Subcutaneous abdominal adipose tissue (tissue), 5 donors: Measurements from ENCODE around the gene FAM107A.

Experiments
- H3K27ac ChIP-seq: one replicate; pipeline ENCODE4 v1.7.0; 2013; ENCODE audit warnings: low read depth, mild to moderate bottlenecking, inconsistent platforms, low read length, moderate library complexity
- H3K27me3 ChIP-seq, 5 donors: one replicate each; pipeline ENCODE4 v1.7.0; 2013; ENCODE audit warnings: low read length in 5 of 5, inconsistent platforms in 1 of 5; ENCODE audit not compliant: control insufficient read depth in 5 of 5, insufficient read depth in 4 of 5
- H3K36me3 ChIP-seq, 5 donors: one replicate each; pipeline ENCODE4 v1.7.0; 2013; ENCODE audit warnings: low read length in 5 of 5; ENCODE audit not compliant: control insufficient read depth in 5 of 5, insufficient read depth in 5 of 5
- H3K4me1 ChIP-seq, 5 donors: one replicate each; pipeline ENCODE4 v1.7.0; 2013; ENCODE audit warnings: low read length in 5 of 5, mild to moderate bottlenecking in 3 of 5, moderate library complexity in 1 of 5; ENCODE audit not compliant: control insufficient read depth in 5 of 5, insufficient read depth in 5 of 5
- H3K4me3 ChIP-seq, 5 donors: one replicate each; pipeline ENCODE4 v1.7.0; 2013; ENCODE audit warnings: low read length in 5 of 5, low read depth in 1 of 5
- H3K9ac ChIP-seq, 5 donors: one replicate each; pipeline ENCODE4 v1.7.0; 2013; ENCODE audit warnings: low read length in 5 of 5, mild to moderate bottlenecking in 4 of 5, moderate library complexity in 3 of 5
- H3K9me3 ChIP-seq, 5 donors: one replicate each; pipeline ENCODE4 v1.7.0; 2013; ENCODE audit warnings: low read length in 5 of 5; ENCODE audit not compliant: control insufficient read depth in 5 of 5
- donor health status: healthy.
- donor health status: healthy.
- donor health status: healthy.
- donor health status: healthy.
- donor health status: healthy.

The FAM107A gene

DNA sequence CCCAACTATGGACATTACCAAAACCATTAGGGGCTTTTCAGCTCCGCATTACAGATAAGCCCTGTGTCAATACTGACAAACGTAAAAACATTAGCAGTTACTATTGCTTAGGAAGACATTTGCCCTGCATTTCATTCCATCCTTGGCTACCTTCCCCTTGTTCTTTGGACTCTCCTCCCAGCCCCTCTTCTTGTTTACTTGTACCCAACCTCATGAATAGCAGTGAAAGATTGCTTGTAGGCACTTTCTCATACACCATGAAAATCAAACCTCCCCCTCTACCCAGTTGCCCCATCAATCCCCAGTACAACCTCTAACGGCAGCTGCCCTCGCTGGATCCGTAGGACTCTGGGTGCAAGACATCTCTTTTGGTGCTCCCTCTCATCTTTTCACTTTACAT lies 16.9 kb upstream of the FAM107A start:
- H3K9me3 ChIP-seq = no peaks in the 10 kb centered on the region
- H3K9ac ChIP-seq = no peak overlapping the region
- no peaks in the 10 kb centered on the region for H3K27me3 ChIP-seq
- H3K36me3 ChIP-seq = no peaks in the 10 kb centered on the region
- no peak overlapping the region for H3K4me3 ChIP-seq
- no peaks in the 10 kb centered on the region for H3K4me1 ChIP-seq
- H3K27ac ChIP-seq = no peak overlapping the region

DNA sequence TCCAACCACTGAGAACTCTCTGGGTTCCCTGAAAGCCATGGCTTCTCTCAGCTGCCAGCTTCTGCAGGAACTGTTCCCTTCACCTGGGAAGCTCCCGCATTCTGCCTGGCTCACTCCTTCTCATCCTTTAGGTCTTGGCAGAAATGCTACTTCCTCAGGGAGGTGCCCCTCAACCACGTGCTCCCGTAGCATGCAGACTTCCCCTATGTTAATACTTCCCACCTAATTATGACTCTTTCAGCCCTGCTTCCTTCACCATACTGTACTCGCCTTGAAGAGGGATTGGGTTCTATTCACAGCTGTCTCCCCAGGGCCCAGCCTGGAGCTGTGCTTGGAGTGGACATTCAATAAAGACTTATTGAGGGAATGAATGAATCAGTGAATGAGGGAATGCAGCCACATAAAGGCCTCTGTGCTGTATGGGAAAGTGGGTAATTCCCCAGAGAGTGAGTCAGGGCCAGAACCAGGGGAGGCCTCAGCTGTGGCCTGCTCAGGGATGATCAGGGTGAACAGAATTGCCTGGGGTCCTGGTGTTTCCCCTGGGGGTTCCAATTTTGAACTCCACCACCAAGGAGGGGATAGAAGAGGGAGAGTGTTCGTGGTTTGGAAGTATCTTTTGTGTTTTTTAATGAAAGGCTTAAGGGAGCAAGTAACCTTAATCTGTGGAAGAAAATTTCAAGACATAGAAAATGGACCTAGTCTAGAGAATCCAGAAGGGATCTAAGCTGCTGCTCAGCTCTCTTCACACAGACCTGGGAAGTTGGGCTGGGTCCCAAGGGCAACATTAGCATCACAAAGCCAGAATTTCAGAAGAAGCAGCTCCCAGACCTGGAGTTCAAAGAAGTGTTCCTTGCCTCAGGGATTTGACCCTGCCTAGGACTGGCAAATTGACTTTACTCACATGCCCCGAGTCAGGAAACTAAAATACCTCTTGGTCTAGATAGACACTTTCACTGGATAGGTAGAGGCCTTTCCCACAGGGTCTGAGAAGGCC lies 14.6 kb upstream of the FAM107A start:
- Histone ChIP-seq H3K4me1 (peaks cover 0 to 4% (median 0%) of the 10 kb centered on the region in 5 donors), H3K27me3 (peaks cover 3 to 16% (median 11%) of the 10 kb centered on the region in 5 donors), H3K9me3 (no peaks in the 10 kb centered on the region), H3K9ac (no peak overlapping the region), H3K27ac (no peak overlapping the region), H3K4me3 (no peak overlapping the region), H3K36me3 (no peaks in the 10 kb centered on the region)

DNA sequence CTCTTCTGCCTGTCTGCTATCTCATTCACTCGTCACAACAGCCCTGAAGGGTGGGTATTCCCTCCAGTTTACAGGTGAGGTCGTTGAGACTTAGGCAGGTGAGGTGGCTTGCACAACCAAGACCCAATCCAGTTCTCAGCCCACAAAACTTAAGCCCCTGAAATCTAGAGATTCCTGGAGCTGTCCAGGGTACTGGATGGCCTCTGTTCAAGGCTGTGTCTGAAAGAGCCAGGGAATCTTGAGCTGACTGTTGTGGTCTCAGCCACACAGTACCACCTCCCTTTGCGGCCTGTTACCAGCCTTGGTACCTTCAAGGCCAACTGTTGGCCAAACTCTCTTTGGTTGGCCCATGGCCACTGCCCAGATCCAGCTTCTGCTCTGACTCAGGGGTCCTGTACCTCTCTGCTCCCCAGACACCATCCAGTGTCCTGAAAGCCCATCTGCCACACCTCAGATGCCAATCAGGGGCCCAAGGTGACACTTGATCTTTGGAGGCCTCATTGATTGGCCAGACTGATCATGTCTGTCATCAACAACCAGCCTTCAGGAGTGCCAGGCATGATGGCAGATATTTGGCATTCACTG lies 10.9 kb upstream of the FAM107A start:
- Histone ChIP-seq H3K9me3 (no peaks in the 10 kb centered on the region), H3K4me3 (no peak overlapping the region), H3K27ac (no peak overlapping the region), H3K36me3 (no peaks in the 10 kb centered on the region), H3K9ac (no peak overlapping the region), H3K27me3 (peaks cover 6 to 27% (median 14%) of the 10 kb centered on the region in 5 donors), H3K4me1 (peaks cover 2 to 31% (median 19%) of the 10 kb centered on the region in 5 donors)

DNA sequence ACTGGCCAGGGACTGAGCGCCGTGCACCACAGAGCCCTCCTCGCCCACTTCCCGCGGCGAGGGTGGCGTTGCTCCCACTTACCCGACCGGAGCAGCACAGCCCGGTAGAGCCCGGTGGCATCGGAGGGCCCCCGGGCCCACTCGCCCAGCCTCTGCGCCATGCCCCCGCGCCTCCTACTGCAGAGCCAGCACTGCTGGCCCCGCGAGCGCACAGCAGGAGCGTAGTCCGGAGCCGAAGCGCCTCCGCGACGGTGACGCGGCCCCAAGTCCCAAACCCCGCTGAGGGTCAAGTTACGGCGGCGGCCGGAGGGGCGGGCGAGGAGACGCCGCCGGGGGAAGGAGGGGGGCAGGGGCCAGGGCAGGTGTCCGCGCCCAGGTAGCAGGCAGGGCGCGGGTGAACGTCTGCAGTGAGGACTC lies 9.6 kb upstream of the FAM107A start:
- no peaks in the 10 kb centered on the region for H3K9me3 ChIP-seq
- no peak overlapping the region for H3K9ac ChIP-seq
- H3K36me3 ChIP-seq = no peaks in the 10 kb centered on the region
- peak overlapping the region in 1 of 5 donors; percentile 27 for H3K4me3 ChIP-seq
- H3K4me1 ChIP-seq = peaks cover 2 to 31% (median 19%) of the 10 kb centered on the region in 5 donors
- no peak overlapping the region for H3K27ac ChIP-seq
- H3K27me3 ChIP-seq = peaks cover 6 to 27% (median 14%) of the 10 kb centered on the region in 5 donors

DNA sequence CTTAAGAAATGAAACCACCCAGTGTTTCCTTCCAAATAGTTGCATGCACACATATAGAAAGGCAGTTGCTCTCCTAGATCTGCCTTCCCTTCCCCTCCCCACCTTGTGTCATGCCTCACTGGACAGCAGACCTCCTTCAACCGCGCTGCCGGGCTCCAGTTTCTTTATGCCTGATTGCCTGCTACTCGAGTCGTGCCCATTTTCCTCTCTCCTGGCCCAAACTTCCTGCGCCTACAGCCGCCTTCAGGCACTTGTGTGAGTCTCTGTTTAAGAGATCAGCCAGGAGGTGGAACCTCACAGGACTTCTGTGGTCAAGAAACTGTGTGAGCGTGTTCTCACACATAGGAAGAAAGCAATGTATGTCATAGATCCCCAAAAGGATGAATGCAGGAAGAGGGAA lies 8.8 kb upstream of the FAM107A start:
- H3K9me3 ChIP-seq = no peaks in the 10 kb centered on the region
- peaks cover 6 to 27% (median 14%) of the 10 kb centered on the region in 5 donors for H3K27me3 ChIP-seq
- peak overlapping the region in 4 of 5 donors; percentile 64 to 91 (median 76) for H3K4me3 ChIP-seq
- H3K9ac ChIP-seq = no peak overlapping the region
- H3K27ac ChIP-seq = no peak overlapping the region
- no peaks in the 10 kb centered on the region for H3K36me3 ChIP-seq
- peaks cover 2 to 31% (median 19%) of the 10 kb centered on the region in 5 donors for H3K4me1 ChIP-seq

DNA sequence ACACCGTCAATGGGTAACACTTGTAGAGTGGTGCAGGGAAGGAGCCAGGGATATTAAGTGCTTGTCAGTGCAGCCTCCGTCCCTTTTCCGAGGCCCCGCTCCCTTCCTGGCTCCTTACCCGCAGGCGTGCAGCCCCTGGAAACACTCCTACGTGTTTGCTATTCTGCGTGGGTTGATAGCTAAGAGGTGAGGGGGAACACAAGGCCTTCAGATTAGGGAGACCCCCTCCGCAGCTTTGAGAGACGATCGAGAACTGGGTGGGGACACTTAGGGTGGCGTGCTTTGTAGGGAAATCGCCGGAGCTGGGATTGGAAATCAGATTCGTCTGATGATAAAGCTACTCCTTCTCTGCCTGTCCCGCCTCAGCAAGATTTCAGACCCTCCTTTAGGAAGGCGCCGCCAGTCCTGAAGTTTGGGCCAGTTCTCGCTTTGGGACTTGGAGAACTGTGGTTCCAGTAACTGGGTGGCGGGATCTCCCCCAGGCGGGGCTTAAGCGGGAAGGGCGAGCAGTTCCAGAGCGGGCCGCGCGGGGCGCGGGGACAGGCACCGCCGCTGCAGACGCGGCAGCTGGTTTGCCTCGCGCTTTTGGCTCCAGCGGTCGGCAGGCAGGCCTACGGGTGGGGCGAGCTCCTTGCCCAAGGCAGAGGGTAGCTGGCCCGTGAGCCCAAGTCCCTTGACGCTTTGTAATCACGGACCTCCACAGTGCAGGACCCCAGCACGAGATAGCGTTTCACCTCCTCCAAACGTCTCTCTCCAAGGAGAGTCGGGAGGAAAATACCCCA lies 8.0 kb upstream of the FAM107A start:
- H3K4me1 ChIP-seq = peaks cover 2 to 31% (median 19%) of the 10 kb centered on the region in 5 donors
- peak overlapping the region; percentile 71 to 95 (median 82) for H3K4me3 ChIP-seq
- H3K9ac ChIP-seq = peak overlapping the region; percentile 47 to 89 (median 61)
- H3K27ac ChIP-seq = peak overlapping the region; percentile 67
- H3K36me3 ChIP-seq = no peaks in the 10 kb centered on the region
- peaks cover 6 to 27% (median 14%) of the 10 kb centered on the region in 5 donors for H3K27me3 ChIP-seq
- H3K9me3 ChIP-seq = no peaks in the 10 kb centered on the region

DNA sequence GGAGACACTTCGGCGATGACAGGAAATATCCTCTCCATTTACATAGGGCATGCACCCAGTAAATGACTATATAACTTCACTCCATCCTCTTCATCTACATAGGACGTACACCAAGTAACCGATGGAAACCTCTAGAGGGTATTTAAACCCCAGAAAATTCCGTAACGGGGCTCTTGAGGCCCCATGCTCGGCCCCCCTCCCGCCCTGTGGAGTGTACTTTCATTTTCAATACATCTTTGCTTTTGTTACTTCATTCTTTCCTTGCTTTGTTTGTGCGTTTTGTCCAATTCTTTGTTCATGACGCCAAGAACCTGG lies 7.5 kb upstream of the FAM107A start:
- Histone ChIP-seq H3K36me3 (no peaks in the 10 kb centered on the region), H3K4me1 (peaks cover 2 to 31% (median 19%) of the 10 kb centered on the region in 5 donors), H3K27me3 (peaks cover 6 to 30% (median 14%) of the 10 kb centered on the region in 5 donors), H3K9ac (peak overlapping the region; percentile 47 to 89 (median 61)), H3K9me3 (no peaks in the 10 kb centered on the region), H3K4me3 (peak overlapping the region; percentile 71 to 95 (median 82)), H3K27ac (peak overlapping the region; percentile 67)

DNA sequence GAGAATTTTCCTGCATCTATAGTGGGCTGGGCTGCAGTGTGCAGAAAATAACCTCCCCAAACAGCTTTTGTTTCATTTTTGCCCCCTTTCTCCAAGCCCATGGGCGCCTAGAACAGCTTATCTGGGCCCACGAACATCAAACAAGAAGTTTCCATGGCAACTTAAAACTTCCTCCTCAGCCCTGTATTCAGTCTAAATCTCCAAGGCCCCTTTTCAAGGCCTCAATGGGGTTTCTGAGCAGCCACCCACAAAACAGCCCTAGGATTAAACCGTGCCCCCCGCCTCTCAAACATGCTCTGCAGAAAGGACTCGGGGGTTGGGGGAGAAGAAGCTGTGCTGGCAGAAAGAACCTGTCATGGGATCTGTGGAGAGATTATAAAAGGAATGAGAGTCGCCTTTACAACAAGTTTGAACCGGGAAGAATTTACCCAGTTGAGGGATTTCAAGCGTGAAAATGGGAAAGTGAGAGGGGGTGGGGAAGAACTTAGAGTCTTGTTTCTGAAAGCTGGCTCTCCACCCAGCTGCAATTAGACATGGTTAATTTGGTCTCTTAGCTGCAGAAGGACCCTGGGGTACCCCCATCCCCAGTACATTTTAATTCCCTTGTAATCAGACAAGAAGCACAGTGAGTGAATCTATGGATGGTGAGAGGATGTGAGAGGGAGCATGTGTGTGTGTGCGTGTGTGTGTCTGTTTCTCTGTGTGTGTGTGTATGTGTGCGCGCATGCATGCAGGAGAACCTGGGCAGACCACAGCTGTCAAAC lies 4.3 kb upstream of the FAM107A start:
- no peaks in the 10 kb centered on the region for H3K36me3 ChIP-seq
- peaks cover 6 to 41% (median 31%) of the 10 kb centered on the region in 5 donors for H3K4me1 ChIP-seq
- H3K27ac ChIP-seq = no peak overlapping the region
- H3K4me3 ChIP-seq = no peak overlapping the region
- H3K9ac ChIP-seq = no peak overlapping the region
- peaks cover 0 to 16% (median 13%) of the 10 kb centered on the region in 5 donors for H3K27me3 ChIP-seq
- no peaks in the 10 kb centered on the region for H3K9me3 ChIP-seq

DNA sequence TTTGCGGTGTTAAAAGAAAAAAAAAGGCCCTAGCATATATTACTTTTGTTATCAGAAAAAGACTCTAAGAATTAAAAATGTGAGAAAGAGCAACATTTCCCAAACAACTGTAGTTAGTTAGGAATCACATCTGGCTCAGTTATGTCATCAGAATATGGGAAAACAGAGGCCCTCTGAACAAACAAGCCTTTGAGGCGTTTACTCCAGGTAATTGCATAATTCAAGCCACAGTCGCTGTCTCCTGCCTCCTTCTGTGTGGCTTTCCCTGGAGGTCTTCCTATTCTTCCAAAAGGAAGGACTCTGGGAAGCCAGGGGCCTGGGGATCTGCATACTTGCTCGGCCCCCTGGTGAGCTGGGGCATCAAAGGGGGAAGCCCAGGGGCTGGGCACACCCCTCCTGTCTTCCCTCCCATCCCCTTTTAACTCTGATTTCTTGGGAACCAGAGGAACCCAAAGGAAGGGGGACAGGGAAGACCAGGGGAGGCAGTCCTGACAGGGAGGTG lies 3.7 kb upstream of the FAM107A start:
- H3K9ac ChIP-seq = no peak overlapping the region
- no peaks in the 10 kb centered on the region for H3K9me3 ChIP-seq
- H3K4me3 ChIP-seq = no peak overlapping the region
- no peak overlapping the region for H3K27ac ChIP-seq
- no peaks in the 10 kb centered on the region for H3K36me3 ChIP-seq
- peaks cover 0 to 10% (median 9%) of the 10 kb centered on the region in 5 donors for H3K27me3 ChIP-seq
- H3K4me1 ChIP-seq = peaks cover 7 to 40% (median 31%) of the 10 kb centered on the region in 5 donors
